Amygdala (tissue), 56 donors: Measurements from ENCODE around the gene B4GALT2.

Source experiments
- DNase-seq, 56 donors: peaks; one replicate each; lab custom pipeline; 2025; lab: John Stamatoyannopoulos, UW

Gene B4GALT2

DNA sequence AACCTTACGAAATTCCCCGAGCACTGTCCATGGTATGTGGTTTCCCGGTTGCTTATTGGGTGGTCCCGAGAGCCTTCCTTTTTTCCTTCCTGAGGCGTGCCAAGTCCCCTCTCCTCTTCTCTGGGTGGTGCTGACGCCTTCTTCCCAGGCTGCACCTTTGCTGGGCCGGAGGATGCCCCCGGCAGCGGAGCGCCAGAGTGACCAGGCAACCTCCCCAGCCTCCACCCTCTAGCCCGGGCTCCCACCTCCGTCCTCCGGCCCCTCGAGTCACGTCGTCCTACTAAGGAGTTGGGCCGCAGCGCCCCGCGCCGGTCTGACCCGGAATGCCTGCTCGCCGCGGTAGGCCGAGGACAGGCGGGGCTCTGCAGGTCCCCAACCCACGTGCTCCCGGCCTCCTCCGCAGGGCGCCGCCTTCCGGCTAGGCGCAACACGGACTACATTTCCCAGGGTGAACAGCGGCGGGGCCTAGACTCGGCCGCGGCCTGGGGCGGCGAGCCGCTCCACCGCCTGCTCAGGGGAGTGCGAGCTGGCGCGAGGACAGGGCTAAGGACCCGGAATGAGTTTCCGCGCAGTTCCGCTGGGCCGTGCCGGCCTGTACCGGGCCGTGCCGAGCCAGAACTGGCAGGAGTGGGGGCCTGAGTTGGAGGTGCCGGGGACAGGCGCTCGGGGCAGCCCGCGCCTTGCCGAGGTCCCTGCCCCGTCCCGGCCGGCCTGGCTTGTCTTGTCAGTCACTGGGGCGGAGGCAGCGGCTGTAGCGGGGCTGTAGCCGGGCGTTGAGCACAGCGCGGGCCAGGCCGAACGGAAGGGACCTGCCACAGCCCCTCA, 32.6 kb upstream of the B4GALT2 start, which contains the start of gene IPO13:
Gene IPO13 (plus strand): TSS at position 715 of the 825 bp plus-strand sequence. CDS start 651 bp downstream, outside the sequence.
- DNase-seq, result peak; percentile 75 to 98 (median 94)

DNA sequence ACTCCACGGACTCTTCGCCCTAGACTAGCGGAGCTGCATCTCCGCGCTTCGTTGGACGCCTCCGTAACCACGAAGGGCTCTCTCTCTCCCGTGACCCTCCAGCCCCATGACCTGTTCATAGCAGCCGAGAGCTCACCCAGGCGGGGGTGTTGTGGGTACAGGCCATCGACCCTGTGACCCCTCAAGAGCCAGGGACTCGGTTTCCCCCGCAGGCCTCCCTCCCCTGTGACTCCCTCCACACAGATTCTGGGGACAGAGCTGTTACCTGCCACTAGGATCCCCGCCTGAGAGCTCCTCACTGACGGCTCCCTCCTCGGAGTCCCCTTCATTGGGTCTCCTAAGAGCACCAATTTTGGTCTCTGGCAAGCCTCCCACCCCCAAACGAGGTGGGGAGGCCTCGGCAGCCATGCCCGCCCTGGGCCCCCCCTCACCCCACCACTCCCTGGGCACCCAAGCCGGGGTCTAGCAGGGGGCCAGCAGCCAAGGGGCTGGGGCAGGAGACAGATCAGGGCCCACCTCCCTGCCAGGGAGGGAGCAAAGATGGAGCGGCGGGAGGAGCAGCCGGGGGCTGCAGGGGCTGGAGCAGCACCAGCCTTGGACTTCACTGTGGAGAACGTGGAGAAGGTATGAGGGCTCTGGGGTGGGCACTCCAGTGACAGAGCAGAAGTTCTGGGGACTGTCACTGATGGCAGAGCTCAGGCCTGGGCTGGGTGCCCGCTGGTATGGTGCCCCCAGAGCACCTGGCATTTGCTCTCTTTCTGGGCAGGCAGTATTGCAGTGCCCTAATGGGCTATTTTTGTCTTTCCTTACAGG, 31.7 kb upstream of the B4GALT2 start:
- peak in 4 of 56 donors; percentile 30 to 66 (median 36) for DNase-seq

DNA sequence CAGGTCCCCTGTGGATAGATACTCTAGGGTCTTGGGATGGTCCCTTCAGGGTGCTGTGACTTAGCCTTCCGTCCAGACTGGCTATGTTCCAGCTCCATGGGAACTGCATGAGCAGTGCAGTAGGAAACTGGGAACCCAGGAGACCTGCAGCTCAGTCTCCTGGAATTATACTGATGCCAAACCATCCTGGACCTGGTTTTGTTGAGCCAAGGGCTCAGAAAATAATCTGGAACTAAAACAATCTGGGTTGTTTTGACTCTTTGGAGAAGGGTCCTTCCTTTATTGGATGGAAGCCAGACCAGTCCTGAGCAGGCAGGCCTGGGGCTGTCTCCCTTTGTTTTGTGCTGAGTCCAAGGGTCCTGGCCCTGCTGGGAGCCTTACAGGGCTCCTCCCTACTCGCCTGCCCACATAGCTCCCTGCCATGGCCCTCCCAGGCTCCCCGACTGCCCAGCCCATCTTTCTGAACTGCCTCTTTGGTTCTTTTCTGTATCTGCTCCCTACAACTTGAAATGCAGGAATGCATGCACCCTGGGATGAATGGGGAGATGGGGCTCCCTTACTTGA, 31.1 kb upstream of the B4GALT2 start:
- DNase-seq, result peak in 4 of 56 donors; percentile 17 to 51 (median 38)

DNA sequence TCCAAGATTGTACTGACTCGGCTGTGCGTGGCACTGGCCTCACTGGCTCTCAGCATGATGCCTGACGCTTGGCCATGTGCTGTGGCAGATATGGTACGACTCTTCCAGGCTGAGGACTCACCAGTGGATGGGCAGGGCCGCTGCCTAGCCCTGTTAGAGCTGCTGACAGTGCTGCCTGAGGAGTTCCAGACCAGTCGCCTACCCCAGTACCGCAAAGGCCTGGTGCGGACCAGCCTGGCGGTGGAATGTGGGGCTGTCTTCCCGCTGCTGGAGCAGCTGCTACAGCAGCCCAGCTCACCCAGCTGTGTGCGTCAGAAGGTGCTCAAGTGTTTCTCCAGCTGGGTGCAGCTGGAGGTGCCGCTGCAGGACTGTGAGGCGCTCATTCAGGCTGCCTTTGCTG, 29.3 kb upstream of the B4GALT2 start:
- no peak for DNase-seq

DNA sequence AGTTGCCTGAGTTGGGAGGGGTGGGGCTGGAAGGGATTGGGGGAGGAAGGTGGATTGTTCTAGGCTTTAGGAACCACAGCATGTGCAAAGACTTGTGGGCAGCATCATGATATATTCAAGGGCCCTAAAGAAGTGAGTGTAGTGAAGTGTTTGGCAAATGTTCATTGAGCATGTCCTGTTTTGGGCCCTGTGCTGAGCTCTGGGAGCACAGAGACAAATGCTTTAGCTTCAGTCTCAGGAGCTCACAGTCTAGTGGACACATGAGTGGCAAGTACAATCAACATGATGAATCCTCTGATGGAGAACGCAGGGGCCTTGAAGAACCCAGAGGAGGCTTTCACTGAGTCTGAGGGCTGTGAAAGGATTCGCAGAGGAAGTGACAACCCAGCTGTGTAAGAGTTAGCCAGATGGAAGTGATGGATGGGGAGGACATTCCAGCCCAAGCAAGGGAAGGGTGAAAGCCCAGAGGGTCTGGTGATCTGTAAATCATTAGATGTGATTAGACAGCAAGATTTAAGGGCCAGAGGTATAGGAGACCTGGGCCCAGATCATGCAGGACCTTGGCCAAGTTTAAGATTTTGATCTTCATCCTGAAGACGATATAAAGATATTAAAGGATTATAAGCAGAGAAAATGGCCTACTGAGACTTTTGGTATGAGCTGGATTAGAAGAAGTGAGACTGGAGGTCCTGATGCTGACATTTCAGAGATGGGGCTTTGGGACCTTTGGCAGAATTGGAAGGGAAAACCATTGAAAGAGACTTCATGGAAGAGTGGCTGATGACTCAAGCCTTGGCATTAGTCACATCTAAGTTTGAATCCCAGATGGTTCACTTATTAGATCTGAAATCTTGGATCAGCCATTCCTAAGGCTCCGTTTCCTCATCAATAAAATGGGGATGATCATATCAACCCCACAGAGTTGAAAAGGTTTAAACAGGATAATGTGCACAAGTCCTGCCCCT, 27.7 kb upstream of the B4GALT2 start:
- DNase-seq, result no peak

DNA sequence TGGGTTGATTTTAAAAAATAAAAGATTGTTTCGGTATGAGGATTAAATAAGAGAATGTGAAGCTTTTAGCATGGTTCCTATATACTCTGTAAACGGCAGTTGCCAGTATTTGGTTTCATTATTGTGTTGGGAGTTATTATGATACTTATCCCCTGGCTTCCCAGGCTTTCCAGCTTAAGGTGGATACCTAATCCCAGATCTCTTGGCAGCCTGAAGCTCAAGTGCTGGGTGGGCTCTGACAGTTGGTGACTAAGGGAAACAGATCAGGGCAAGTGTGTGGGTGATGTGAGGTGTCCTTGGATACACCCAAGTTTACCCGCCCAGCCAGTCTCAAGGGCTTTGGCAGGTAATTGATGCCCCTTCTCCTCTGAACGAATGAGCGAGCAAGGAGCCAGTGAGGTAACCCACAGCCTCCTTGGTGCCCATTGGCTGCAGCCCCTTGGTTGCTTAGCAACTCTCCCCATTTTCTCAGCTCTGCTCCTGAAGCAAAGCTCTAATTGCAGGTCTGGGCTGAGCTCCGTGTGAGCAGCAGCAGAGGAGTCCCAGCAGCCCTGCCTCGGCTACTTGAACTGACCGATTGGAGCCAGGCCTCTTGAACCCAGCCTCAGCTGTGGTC, 26.2 kb upstream of the B4GALT2 start:
- DNase-seq, result peak in 24 of 56 donors; percentile 16 to 65 (median 31)

DNA sequence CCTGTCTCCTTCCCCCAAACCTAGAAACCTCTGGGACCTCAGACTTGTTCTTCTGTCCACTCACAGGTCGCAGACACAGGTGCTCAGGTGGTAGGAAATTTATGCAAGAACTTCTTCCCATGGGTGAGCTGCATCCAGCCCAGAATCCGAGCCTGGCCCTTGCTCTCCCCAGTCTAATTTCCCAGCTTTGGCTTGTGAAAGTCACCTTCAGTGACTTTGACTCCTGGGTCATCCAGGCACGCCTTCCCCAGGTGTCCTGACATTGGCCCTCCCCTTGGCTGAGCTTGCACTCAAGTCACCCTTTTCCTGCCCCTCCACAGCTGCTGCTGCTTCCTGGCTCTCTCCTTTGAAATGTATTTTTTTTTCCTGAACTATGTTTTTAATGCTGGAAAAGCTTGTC, 25.6 kb upstream of the B4GALT2 start:
- DNase-seq, result no peak

DNA sequence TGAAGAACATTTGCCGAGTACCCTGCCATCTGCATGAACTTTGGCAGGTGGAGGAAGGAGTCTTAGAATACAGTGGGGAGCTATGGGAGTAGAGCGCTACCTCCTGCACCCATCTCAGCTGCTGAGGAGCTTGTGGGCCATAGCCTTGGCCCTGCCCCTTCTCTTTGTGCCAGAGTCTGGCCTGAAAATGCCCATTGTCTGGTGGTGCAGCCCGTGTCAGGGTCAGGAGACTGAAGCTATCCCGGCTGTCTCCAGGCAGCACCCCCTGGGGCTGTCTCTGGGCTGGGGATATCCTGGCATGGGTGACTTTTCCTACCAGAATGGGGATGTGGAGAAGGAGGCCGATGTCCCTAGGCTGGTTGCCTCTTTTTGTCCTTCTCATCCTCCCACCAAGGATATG, 25.0 kb upstream of the B4GALT2 start:
- DNase-seq, result peak in 52 of 56 donors; percentile 29 to 96 (median 76)

DNA sequence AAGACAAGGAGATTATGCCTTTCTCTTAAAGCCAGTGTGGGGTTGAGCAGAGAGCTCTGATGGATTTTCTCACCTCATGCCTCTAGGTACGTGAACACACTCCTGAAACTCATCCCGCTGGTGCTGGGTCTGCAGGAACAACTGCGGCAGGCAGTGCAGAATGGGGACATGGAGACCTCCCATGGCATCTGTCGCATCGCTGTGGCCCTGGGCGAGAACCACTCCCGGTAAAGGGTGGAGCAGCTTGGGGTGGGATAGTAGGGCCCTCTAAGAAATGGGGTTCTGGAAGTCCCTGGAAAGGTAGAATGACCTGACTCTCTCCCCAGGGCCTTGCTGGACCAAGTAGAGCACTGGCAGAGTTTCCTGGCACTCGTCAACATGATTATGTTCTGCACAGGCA, 22.8 kb upstream of the B4GALT2 start:
- DNase-seq, result no peak

DNA sequence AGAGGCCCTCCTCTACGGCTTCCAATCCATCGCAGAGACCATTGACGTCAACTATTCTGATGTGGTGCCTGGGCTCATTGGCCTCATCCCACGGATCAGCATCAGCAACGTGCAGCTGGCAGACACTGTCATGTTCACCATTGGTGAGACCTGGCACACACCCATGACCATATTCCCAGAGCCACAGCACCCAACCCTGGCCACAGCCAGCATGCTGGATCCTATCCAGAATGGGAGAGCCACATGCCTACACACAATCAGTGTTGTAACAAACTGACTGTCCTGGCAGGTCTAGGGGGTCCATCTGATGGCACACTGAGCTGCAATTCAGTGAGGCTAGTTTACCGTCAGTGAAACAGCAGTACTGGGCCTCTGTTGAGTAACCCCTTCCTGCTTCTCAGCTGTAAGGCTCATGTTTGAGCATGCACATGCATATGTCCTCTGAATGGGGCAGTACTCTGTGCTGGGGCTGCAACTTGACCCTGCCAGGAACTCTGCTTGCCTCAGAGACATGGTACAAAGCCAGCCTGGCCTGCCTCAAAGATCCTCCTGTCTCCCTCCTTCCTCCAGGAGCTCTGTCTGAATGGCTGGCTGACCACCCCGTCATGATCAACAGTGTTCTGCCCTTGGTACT, 21.5 kb upstream of the B4GALT2 start:
- DNase-seq, result peak in 4 of 56 donors; percentile 17 to 38 (median 27)

DNA sequence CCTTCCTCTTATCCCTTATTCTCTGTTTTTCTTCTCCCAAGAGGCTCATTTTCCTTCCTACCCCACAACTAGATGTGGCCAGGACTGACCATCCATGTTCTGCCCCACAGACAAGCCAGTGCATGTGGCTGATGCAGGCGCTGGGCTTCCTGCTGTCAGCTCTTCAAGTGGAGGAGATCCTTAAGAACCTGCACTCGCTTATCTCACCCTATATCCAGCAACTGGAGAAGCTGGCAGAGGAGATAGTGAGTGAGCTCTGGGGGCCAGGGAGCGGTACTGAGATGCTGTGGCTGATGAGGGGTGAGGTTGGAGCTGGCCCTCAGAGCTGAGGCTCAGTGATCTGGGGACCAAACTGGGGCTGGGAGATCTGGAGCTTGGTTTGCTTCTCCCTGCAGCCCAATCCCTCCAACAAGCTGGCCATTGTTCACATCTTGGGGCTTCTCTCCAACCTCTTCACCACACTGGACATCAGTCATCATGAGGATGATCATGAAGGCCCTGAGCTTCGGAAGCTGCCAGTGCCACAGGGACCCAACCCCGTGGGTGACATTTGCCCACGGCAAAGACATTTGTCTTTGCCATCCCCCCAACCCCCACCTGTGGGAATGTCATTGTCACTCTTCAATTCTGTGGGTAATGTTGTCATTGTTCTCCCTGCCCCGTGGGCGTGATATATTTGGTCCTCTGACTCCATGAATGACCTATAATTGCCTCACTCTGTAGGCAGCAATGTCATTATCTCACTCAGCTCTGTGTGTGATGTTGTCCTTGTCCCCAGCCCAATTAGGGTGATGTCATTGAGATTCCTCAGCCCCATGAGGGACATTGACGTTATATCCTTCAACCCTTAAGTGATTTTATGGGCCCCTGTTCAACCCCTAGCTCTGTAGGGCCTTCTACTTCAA, 20.4 kb upstream of the B4GALT2 start:
- peak in 6 of 56 donors; percentile 16 to 29 (median 24) for DNase-seq

DNA sequence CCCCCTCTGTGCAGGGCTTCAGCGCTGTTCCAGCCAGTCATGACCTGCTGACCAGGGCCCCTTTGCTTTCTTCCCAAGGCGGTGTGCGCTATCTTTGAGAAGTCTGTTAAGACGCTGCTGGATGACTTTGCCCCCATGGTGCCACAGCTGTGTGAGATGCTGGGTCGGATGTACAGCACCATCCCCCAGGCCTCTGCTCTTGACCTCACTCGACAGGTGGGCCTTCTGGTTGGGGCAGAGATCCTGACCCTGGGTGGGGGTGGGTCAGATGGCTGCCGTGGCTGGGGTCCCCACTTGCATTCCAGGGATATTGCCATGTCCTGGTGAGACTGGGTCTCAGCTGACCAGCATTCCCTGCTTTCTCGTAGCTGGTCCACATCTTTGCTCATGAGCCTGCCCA, 18.2 kb upstream of the B4GALT2 start:
- no peak for DNase-seq

DNA sequence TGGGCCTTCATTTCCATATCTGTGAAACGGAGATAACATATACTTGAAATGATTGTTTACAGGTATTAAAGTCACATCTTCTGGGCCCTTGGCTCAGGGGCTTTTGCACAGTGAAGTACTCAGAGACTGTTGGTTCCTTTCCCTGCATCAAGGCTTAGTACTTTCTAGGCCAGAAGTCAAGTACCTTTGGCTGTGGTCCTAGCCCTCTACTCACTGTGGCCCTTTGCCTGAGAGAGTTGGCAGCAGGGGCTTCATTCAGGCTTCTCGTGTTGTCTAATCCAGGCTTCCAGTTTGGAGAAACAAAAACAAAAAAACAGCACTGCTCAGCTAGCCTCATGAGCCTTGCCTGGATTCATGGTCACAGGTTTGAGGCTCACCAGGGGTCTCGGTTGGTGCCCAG, 17.3 kb upstream of the B4GALT2 start:
- DNase-seq, result no peak

DNA sequence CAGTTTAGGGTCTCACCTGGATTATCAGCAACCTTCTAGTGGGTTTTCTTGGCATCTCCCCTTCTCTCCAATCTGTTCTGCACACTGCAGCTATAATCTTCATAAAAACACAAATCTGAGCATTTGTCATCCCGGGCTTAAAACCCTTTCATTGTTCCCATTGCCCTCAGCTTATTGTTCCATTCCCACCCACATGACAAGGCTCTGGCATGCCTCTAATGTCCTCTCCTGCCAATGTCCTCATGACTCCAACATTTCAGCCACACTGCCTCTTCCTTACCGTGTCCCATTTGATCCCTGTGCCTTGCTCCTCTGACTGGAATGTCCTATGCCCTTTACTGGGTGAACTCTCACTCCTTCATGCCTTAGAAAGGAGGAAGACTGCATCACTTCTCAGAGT, 16.7 kb upstream of the B4GALT2 start:
- peak in 23 of 56 donors; percentile 8 to 65 (median 36) for DNase-seq

DNA sequence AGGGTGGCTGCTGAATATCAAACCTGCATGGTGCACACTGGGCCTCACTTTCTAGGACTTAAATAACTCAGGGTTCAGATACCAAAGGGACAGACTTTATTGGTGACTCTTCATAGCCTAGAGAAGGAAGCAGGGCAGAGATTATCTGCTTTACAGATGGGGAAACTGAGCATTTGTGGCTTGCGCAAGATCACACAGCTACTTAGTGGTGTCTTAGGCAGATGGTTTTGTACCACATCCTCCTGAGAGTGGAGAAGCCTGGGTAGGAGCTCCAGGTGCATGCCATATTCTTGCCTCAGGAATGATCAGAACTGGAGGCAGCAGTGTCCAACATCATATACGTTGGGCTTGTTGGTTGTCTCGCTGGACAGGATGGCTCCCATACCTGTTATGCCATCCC, 16.0 kb upstream of the B4GALT2 start:
- DNase-seq, result no peak

DNA sequence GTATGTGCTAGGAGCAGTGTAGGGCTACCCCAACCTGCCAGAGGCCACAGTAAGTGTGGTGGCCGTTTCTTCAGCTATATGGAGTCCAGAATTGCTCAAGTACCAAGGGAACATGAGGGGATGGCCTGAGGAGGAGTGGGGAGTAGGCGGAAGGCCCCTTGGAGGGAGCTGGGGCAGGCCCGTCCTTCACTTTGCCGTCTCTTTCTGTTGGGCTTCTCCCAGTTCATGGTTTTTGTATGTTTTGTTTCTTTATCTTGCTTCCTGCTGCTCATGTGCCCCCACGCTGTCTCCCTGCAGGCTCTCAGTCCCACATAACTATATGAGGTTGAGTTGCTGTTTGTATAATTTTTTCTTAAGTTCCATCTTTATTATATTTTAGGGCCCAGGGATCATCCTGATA, 15.1 kb upstream of the B4GALT2 start:
- no peak for DNase-seq

DNA sequence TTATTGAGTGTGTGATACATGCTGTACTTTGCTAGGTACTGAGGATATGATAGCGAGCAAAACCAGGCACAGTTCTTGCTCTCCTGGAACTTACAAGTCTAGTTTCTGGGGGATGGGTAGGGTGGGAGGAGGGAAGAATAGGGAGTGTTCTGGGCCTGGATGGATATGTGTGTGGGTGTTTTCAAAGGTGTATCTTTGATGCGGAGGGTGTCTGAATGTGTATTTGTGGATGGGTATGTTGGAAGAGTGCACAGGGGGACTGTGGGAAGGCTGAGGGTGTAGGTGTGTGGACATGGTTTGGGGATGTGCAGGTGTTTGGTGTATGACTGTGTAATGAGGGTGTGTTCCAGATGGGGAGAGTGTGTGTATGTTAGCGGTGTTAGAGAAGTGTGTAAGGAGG, 13.7 kb upstream of the B4GALT2 start:
- no peak for DNase-seq
